Globus pallidus (tissue), 1 donor: Measurements from ENCODE around the gene KLHL26.

ENCODE experiments used
- DNase-seq: peaks from one replicate; pipeline ENCODE4 v3.0.0-alpha.2; 2015; ENCODE audit warnings: low spot score

The KLHL26 gene

DNA sequence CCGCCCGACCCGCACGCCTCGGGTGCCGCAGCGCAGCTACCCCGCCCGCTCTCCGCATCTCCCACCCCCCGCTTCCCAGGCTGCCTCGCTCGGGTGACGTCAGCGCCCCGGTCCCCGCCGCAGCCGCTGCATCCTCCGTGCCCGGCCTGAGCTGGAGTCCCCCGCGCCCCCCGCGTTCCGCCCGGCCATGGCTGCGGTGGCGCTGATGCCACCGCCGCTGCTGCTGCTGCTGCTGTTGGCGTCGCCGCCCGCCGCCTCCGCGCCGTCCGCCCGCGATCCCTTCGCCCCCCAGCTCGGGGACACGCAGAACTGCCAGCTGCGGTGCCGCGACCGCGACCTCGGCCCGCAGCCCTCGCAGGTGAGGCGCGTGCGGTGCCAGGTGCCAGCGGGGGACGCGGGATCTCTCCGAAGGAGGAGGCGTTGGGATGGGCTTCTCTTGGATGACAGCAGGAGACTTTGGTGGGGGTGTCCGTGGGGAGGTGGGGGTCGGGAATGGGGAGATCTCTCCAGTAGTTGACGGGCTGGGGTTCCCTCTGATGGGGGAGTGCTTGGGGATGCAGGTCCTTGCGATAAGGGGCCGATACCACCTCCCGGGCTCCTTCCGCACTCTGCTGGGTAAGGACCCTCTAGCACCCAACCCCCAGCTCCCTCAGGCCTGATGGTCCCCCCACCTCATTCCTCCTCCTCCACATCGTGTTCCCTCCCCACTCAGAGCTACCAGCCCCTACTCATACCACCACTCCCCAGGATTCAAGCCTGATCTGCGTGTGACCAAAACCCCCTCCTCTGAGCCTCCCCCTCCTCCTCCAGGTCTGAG, 23.8 kb upstream of the KLHL26 start, which contains the start of gene TMEM59L:
TMEM59L (plus strand) TSS at position 99 of the 817 bp plus-strand sequence; CDS start at position 188, 89 bp downstream.
- DNase-seq, result peak; percentile 33

DNA sequence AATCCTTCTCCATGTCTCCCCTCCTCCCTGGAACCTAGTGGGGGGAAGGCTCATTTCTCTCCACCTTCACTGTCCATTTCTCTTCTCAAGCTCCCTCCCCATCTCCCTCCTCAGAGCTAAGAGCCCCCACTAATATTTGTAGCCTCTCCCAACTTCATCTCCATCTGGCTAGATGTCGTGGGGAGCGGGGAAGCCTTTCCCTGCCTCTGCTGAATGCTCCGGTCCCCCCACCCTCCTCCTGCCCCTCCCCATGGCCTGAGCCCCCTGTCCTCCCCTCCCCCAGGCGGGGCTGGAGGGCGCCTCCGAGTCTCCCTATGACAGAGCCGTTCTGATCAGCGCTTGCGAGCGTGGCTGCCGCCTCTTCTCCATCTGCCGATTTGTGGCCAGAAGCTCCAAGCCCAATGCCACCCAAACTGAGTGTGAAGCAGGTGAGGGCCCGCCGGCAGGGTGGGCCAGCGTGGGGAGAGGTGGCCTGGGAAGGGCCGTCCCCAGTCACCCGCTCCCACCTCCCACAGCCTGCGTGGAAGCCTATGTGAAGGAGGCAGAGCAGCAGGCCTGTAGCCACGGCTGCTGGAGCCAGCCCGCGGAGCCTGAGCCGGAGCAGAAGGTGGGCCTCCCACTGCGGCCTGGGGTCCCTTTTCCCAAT, 23.1 kb upstream of the KLHL26 start:
- DNase-seq, result no peak

DNA sequence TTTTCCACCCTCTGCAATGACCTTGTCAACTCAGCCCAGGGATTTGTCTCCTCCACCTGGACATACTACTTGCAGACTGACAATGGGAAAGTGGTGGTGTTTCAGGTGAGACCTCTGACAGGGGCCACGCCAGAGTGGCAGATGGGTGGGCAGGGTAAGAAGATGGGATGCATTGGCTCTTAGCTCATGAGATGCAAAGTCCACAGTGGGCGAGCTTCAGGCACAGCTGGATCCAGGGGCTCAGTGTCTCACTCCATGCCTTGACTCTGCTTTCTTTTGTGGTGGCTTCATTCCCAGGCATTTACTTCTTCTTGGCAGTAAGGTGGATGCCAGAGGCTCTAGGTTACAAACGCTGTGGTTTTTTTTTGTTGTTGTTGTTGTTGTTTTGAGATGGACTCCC, 20.8 kb upstream of the KLHL26 start:
- DNase-seq, result no peak

DNA sequence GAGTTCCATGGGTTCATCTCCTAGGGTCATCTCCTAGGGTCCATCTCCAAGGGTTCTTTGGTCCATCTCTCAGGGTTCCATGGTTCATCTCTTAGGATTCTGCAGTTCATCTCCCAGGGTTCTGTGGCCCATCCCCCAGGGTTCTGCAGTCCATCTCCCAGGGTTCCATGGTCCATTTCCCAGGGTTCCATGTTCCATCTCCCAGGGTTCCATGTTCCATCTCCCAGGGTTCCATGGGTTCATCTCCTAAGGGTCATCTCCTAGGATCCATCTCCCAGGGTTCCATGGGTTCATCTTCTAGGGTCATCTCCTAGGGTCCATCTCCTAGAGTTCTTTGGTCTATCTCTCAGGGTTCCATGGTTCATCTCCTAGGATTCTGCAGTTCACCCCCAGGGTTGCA, 19.3 kb upstream of the KLHL26 start:
- DNase-seq, result no peak

DNA sequence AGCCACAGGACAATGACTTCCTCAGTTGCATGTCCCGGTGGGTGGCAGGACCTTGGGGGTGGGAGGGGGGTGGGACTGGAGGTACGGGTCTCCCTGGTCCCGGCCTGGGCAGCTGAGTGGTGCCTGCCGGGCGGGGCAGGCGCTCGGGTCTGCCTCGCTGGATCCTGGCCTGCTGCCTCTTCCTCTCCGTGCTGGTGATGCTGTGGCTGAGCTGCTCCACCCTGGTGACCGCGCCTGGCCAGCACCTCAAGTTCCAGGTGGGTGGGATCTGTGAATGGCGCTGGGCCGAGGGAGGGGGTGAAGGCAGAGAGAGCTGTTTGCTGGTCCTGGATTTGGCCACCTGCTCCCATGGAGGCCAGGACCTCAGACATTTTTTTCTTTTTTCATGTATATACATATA, 18.6 kb upstream of the KLHL26 start:
- DNase-seq, result no peak

DNA sequence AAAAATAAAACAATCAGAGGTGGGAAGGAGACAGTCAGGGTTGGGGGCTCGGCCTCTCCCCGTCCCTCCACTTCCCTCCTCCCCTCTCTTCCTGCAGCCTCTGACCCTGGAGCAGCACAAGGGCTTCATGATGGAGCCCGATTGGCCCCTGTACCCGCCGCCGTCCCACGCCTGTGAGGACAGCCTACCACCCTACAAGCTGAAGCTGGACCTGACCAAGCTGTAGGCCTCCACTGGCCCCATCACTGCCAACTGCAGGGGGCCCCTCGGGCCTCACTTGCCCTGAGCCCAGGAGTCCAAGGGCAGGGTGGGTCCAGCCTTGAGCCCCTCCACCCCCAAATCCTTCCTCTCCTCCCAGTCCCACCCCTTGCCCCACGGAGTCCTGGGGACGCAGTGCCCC, 16.5 kb upstream of the KLHL26 start:
- no peak for DNase-seq

DNA sequence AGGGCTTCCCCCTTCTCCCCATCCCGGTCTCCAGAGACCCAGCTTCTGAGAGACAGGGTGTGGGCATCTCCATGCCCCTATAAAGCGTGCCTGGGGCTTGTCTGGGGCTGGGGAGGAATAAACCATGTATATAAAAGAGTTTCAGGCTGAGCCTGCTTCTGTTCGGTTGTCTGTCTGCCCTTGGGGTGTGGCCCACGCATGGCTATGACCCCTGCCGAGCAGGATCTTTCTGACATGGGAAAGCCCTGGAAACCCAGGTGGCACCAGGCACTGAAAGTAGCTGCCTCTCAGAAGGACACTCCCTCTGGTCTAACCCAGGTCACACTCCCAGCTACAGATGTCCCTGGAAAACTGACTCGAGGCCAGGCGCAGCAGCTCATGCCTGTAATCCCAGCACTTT, 15.9 kb upstream of the KLHL26 start:
- no peak for DNase-seq

DNA sequence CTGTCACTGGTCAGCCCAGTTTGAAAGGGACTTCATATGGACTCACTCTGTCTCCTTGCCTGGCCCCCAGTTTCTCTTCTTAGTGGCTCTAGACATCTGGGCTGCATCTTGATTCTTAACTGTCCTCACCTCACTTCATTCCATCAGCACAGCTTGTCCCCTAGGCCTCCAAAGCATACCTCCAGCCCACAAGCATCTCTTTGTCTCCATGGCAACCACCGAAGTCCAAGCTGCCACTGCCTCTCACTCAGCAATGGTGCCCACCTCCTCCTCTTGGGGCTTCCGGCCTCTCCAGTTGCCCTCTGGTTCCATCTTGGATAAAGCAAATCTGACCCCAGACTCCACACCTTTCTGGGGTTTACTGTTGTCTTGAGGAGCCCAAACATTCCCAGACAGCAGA, 9.9 kb upstream of the KLHL26 start:
- DNase-seq, result no peak

DNA sequence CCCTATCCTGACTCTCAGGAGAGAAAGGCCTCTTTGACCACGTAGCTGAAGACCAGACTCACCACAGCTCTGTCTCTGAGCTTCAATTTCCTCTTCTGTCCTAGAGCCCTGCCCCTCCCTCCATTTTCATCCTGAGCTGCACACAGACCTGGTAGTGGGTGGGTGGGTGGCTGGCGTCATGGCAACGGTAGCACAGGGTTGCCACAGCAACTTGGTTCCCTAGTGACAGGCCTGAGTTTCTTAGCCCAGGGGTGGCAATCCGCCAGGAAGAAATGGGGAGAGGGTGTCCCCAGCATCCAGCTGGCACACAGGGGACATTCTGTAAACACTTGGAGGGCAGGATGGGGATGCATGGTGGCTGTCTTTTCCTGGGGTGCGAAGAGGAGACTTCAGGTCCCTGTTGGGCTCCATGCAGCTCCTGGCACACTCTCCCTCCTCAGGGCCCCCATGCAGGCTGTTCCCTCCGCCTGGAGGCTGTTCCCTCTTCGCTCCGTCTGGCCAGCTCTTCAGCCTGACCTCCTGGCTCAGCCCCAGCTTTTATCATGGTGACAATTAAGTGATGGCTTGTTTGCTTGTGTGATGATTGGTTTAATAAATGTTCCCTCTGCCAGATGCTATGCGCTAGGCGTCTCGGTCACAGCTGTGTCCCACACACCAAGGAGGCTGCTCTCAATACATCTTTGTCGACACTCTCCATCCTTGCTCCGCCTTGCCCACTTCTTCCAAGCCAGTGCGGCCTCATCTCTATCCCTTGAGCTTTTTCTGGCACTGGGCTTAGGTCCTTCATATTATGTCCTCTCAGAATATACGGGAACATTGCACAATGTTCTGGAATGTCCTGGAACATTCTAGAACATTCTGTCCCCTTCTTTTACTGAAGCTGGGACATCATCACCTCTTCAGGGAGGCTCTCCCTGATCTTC, 7.4 kb upstream of the KLHL26 start:
- DNase-seq, result no peak

DNA sequence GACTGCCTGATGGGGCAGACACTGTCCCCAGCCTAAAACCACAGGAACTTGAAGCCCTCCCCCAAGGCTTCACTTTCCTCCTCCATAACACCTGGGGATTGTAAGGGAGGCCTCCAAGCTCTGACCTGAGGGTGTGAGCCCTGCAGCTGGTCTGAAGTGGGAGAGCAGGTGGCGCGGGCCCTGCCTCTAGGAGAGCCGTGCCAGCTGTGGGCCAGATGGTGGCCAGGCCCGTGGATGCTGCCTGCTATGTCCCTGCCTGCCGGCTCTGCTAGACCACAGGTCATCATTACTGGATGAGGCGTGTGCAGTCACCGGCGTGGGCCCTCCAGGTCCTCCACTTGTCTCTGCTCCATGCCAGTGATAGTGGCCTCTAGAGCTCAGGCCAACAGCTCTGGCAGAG, 3.5 kb upstream of the KLHL26 start:
- DNase-seq, result no peak

DNA sequence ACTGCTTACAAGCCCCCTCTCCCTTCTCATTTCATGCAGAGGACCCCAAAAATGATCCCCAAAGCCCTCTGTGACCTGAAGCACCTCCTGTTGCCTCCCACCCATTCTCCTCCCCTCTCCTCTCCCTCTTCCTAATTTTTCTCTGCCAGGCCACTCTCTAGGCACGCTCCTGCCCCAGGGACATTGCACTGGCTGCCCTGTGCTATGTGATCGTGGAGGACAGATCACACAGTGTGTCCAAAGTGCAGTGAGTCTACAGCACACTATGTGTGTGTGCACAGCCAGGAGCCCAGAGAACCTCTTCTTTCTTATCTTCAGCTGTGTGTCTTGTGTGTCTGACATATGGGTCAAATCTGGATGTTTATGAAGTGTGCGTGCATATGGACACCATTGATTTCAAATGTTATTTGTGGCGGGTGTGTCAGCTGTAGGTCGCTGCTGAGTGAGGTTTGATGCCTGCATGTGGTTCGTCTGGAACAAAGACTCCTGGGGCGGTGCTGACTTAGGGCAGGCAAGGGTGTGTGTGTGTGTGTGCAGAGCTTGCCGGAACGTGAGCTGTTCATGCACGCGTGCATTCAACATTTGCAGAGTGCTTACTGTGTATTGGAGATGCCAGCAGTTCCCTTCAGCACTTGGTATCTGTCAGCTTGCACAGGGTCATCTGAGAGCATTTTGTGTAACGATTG, 2.1 kb upstream of the KLHL26 start:
- no peak for DNase-seq

DNA sequence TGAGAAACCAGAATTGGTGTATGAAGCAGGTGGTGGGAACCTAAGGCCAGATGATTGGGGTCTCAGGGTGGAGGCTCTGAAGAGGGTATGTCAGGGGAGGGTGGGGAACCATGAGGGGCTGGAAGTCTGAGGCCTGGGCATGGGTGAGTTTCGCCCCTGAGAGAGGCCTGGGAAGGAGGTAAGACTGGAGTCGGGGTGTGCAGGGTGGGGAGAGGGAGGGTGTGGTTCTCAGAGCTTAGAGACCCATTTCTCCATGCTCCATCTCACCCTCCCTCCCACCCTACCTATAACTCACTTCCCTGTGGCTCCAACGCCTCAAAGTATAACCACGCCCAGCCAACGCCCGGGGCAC, 1.0 kb upstream of the KLHL26 start:
- DNase-seq, result no peak

DNA sequence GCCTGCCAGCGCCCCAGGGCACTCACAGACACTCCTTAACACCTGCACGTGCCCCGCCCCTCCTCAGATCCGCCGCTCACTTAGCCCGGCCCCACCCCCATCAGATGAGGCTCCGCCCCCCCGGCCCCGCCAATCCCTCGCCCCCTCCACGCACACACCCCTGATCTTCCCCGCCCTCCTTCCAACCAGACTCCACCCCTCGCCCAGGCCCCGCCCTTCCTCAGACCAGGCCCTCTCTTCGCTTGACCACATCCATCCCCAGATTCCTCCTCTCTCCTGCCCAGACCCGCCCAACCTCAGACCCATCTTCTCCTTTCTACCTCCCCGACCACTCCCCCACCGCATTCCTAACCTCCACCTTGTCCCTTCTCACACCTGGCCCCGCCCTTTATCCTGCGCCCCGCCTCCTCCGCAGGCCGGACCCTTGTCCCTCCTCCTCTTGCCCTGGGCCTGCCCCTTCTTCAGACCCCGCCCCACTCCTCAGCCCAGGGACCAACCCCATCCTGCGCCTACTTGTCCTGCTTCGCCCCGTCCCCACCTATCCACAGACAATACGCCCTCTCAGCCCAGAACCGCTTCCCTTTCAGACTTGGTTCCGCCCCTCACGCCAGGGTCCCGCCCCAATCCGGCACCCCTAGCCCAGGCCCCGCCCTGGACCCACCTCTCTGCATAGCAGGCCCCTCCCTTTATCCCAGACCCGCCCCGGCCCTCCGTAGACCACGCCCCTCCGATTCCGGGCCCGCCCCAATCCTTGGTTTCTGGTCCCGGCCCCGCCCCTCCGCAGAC, 452 bp upstream of the KLHL26 start:
- DNase-seq, result peak; percentile 93

DNA sequence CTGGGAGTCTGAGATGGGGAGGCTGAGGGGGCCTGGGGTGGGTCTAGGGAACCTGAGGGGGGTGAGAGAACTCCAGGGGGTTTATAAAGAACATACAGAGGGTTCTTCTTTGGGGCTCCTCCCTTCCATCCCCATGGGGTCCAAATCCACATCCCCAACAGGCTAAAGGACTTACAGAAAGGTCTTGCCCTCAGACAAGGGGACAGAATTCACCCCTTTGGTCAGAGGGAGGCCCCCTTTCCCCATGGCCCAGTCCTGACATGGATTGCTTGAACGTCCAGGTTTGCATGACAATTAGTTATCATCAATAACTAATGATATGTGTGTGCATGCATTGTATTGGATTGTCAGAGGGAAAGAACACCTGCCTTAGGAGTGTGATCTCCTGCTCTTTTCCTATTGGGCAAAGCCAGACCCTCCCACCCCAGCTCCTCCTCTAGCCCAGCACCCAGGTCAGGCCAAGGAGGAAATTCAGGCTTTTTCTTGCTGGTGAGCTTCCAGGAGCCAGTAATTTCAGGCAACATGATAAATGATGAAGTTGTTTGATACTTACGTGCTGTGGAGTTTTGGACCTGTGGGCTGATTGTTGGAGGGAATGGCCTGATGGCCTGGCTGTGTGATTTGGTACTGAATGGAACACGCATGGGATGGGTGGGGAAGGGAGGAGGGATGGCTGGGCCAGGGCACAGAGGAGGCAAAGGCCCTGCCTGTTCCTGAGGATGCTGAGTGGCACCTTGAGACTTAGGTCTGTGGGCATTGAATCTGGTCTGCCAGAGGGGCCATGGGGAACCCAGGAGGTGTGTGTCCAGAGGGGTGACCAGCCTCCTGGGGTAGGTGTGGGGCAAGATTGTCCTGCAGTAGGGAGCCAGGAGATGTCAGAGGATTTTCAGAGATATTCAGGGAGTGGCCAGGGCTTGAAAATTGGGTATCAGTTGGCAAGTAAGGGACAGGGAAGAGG, 1.1 kb downstream of the KLHL26 start:
- no peak for DNase-seq

DNA sequence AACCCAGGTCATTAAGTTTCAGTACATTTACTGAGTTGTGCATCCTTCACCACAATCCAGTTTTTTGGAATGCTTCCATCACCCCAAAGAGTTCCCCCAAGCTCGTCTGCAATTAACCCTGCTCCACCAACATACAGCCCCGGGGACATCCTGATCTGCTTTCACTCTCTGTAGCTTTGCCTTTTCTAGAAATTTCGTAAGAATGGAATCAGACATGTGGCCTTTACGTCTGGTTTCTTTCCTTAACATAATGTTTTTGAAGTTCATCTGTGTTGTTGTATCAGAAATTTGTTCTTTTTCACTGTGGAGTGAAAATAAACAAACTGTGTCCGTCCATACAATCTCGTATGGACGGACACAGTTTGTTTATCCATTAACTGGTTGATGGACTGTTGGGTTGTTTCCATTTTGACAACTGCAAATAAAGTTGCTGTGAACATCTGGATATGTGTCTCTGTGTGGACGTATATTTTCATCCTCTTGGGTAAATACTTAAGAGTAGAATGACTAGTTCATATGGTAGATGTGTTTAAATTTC, 2.9 kb downstream of the KLHL26 start:
- no peak for DNase-seq

DNA sequence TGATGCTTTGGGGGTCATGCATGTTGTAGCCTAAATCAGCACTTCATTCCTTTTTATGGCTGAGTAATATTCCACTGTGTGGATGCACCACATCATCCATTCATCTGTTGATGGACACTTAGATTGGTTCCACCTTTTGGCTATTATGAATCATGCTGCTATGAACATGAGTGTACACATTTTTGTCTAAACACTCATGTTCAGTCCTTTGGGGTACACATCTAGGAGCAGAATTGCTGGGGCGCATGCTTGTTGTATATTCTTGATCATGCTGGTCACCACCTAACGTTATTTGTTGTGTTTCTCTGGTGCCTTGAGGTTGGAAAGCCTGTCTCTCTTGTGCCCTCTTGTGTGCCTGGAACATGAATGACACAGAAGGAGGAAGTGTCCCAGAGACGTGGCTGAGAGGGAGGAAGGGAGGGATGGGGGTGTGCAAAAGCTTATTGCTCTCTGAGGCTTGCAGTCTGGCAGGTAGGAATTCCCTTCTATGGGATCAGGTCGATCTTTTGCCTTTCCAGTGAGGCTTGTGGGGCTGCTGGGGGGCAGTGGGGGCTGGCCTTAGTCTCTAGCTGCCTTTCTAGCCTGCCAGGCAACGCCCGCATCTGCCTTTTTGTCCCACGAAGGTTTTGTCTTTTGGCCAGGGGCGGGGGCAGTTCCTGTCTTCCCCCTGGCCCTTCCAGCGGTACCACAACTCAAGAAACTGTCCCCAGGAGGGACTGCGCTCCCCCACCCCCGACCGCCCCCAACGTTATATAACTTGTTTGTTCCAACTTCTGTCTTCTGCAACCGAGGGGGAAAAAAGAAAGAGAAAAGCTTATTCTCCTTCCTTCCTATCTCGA, 7.6 kb downstream of the KLHL26 start:
- peak; percentile 55 for DNase-seq

DNA sequence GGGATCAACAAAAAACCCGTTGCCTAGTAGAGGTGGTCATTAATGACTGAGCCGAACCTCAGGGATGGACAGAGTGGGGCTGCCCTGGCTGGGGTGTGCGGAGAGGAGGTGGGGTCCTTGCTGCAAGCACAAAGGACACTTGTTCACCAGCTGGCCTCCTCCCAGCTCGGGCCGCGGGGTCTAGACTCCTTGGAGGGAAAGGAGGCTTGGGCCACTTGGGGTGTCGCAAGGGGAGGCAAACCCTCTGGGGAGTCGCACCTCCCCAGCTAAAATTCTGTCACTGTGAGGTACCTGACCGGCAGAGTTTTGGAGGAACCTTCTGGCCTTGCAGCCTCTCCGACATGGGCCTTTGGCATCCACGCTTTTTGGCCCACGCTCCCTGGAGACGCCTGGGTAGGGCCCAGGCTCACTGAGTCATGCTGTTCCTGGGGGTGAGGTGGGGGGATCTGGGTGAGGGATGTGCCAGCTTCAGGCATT, 8.2 kb downstream of the KLHL26 start:
- peak; percentile 75 for DNase-seq

DNA sequence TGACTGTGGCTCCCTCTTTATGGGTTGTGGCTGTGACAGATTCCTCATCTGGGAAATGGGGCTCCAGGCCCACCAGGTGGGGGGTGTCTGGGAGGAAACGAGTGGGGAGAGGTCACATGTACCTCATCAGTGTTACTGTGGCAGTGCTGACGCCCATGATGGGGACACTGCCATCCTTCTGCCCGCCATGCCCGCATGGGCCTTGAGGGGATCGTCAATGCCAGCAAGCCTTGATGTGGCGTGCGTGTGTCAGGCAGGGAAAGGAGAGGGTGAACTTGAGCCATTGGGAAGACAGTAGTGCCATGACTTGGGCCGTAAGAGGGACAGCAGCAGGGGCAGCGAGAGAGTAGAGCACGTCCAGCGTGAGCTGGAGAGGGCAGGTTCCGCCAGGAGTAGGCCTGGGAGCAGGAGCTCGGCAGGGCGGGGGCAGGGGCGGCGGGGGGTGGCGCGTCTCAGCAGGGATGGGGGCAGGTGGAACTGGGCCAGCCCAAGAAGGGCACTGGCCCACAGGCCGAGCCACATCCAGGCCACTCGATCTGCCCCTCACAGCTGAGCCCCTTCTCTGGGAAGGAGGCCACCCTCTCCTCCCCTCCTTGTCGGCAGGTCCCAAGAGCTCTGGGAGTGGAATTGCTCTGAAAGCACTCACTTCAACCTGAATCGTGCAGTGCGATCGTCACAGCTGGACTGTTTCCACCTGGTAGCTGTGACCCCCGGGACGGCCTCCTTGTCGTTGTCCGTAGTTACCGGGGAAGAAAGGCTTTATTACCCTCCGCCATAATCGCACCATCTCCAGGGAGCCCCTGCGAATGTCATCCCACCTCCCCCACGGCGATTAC, 9.9 kb downstream of the KLHL26 start:
- DNase-seq, result no peak
